ENCODE measurements around the gene IL16.

IL16 gene

DNA sequence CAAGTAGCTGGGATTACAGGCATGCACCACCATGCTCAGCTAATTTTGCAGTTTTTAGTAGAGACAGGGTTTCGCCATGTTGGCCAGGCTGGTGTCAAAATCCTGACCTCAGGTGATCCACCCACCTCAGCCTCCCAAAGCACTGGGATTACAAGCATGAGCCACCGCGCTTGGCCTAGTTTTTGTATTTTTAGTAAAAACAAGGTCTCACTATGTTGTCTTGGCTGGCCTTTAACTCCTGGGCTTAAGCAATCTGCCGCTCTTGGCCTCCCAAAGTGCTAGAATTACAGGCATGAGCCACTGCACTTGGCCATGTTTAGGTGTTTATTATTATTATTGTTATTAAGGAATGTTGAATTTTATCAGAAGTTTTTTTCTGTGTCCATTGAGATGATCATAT lies 14.7 kb downstream of the IL16 start:
- TF ChIP-seq POLR2AphosphoS5 (IDR thresholded peaks at IDR 0.05; ENCODE audit: low read depth, low read length) = no peak
- TF ChIP-seq, protein P1, sequence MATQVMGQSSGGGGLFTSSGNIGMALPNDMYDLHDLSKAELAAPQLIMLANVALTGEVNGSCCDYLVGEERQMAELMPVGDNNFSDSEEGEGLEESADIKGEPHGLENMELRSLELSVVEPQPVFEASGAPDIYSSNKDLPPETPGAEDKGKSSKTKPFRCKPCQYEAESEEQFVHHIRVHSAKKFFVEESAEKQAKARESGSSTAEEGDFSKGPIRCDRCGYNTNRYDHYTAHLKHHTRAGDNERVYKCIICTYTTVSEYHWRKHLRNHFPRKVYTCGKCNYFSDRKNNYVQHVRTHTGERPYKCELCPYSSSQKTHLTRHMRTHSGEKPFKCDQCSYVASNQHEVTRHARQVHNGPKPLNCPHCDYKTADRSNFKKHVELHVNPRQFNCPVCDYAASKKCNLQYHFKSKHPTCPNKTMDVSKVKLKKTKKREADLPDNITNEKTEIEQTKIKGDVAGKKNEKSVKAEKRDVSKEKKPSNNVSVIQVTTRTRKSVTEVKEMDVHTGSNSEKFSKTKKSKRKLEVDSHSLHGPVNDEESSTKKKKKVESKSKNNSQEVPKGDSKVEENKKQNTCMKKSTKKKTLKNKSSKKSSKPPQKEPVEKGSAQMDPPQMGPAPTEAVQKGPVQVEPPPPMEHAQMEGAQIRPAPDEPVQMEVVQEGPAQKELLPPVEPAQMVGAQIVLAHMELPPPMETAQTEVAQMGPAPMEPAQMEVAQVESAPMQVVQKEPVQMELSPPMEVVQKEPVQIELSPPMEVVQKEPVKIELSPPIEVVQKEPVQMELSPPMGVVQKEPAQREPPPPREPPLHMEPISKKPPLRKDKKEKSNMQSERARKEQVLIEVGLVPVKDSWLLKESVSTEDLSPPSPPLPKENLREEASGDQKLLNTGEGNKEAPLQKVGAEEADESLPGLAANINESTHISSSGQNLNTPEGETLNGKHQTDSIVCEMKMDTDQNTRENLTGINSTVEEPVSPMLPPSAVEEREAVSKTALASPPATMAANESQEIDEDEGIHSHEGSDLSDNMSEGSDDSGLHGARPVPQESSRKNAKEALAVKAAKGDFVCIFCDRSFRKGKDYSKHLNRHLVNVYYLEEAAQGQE (IDR thresholded peaks at IDR 0.05; ENCODE audit: insufficient read depth in 1 of 2, low read depth in 2 of 2, low read length in 2 of 2) = no peak
- no peak for TF ChIP-seq FOXP2 (optimal IDR thresholded peaks at IDR 0.05; ENCODE audit: borderline replicate concordance, extremely low read depth, extremely low read length, insufficient read depth)
- no peak for TF ChIP-seq SIN3A (IDR thresholded peaks at IDR 0.05; ENCODE audit: borderline replicate concordance, insufficient read depth, low read length)
- TF ChIP-seq TAF1 (IDR thresholded peaks at IDR 0.05; ENCODE audit: borderline replicate concordance, insufficient read depth, low read length) = no peak

GRCh38 chr15:81213982-81214381 lies 17.3 kb downstream of the IL16 start:
- TF ChIP-seq SIN3A (IDR thresholded peaks at IDR 0.05; ENCODE audit: borderline replicate concordance, insufficient read depth, low read length) = no peak
- no peak for TF ChIP-seq TAF1 (IDR thresholded peaks at IDR 0.05; ENCODE audit: borderline replicate concordance, insufficient read depth, low read length)
- no peak for TF ChIP-seq FOXP2 (optimal IDR thresholded peaks at IDR 0.05; ENCODE audit: borderline replicate concordance, extremely low read depth, extremely low read length, insufficient read depth)
- no peak for TF ChIP-seq POLR2AphosphoS5 (IDR thresholded peaks at IDR 0.05; ENCODE audit: low read depth, low read length)
- TF ChIP-seq, protein P1 (IDR thresholded peaks at IDR 0.05; ENCODE audit: insufficient read depth in 1 of 2, low read depth in 2 of 2, low read length in 2 of 2) = no peak

GRCh38 chr15:81215531-81215930 lies 18.9 kb downstream of the IL16 start:
- TF ChIP-seq SIN3A (IDR thresholded peaks at IDR 0.05; ENCODE audit: borderline replicate concordance, insufficient read depth, low read length) (no peak), POLR2AphosphoS5 (IDR thresholded peaks at IDR 0.05; ENCODE audit: low read depth, low read length) (no peak), TAF1 (IDR thresholded peaks at IDR 0.05; ENCODE audit: borderline replicate concordance, insufficient read depth, low read length) (no peak), FOXP2 (optimal IDR thresholded peaks at IDR 0.05; ENCODE audit: borderline replicate concordance, extremely low read depth, extremely low read length, insufficient read depth) (no peak)
- TF ChIP-seq, protein P1 (IDR thresholded peaks at IDR 0.05; ENCODE audit: insufficient read depth in 1 of 2, low read depth in 2 of 2, low read length in 2 of 2) = no peak

- TF ChIP-seq SIN3A (IDR thresholded peaks at IDR 0.05; ENCODE audit: borderline replicate concordance, insufficient read depth, low read length) = no peak
Measured at GRCh38 chr15:81215983-81216382, 19.3 kb downstream of the IL16 start.

DNA sequence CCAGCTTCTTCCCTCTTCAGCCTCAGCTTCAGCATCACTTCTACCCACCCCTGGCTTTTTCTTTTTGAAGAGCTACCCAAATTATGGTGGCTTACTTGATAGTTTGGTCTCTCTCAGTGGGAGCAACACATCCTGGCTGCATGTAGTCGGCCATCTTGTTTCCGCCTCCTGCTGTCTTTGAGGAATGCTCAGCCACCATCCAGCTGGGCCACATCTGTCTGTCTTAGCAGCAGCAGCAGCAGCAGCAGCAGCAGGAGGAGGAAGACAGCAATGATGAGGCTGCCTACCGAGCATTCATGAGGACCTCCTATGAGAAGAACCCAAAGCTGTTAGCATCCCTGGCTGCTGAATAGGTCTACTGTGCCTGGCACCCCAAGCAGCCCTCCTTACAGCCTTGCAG lies 19.7 kb downstream of the IL16 start:
- TF ChIP-seq SIN3A (IDR thresholded peaks at IDR 0.05; ENCODE audit: borderline replicate concordance, insufficient read depth, low read length) (no peak), FOXP2 (optimal IDR thresholded peaks at IDR 0.05; ENCODE audit: borderline replicate concordance, extremely low read depth, extremely low read length, insufficient read depth) (no peak), TAF1 (IDR thresholded peaks at IDR 0.05; ENCODE audit: borderline replicate concordance, insufficient read depth, low read length) (no peak)
- TF ChIP-seq, protein P1 (IDR thresholded peaks at IDR 0.05; ENCODE audit: insufficient read depth in 1 of 2, low read depth in 2 of 2, low read length in 2 of 2) = no peak
